A549 (cell line): ENCODE results near the gene SLC7A4. TPM values are rescaled to one million over a fixed set of nuclear protein-coding genes. Genes with fewer than 3 reads are reported as not detected.

Experiments
- ATAC-seq, 2 experiments: fragments of 200-7000 bp in 1 of 2; fragments of >200 bp in 1 of 2; cut with Nextera tagmentation in 1 of 2; cut with Tn5 transposase in 1 of 2; 3 replicates each; pipeline versions ENCODE4 v1.8.0 to v1.9.1; 2018 to 2020; ENCODE audit warnings: mild to moderate bottlenecking in 1 of 2, moderate library complexity in 1 of 2
- CTCF ChIA-PET: fragments of 300-600 bp; sonication (Branson Sonifier 250); formaldehyde crosslinking; extraction: SDS; loops from one replicate; lab custom pipeline; 2021; ENCODE audit warnings: antibody characterized with exemption, inconsistent platforms; lab: Yijun Ruan, JAX
- POLR2A ChIA-PET: fragments of 350-600 bp; formaldehyde crosslinking; extraction: SDS; loops from one replicate; lab custom pipeline; 2021; ENCODE audit warnings: antibody characterized with exemption, inconsistent platforms; lab: Yijun Ruan, JAX
- DNase-seq, 2 experiments: peaks; one replicate each; pipeline versions ENCODE4 v3.0.0 to v3.0.0-alpha.2; 2011 to 2016; ENCODE audit warnings: low read depth in 1 of 2, low spot score in 1 of 2
- FAIRE-seq: peaks from 2 replicates; lab custom pipeline; 2011; peaks lifted over from hg19 to GRCh38; lab: Jason Lieb, UNC
- H3K27ac ChIP-seq, 2 experiments: fragments of >200 bp; sonication (Bioruptor Twin); formaldehyde crosslinking; 3 replicates each; pipeline ENCODE4 v1.5.1; 2016 to 2017
- H3K4me1 ChIP-seq: fragments of >200 bp; sonication (Bioruptor Twin); formaldehyde crosslinking; 3 replicates; pipeline ENCODE4 v1.6.1; 2016
- H3K4me2 ChIP-seq: fragments of >200 bp; sonication (Bioruptor Twin); formaldehyde crosslinking; 3 replicates; pipeline ENCODE4 v1.6.1; 2016
- H3K4me3 ChIP-seq: fragments of >200 bp; sonication (Bioruptor Twin); formaldehyde crosslinking; 3 replicates; pipeline ENCODE4 v1.5.1; 2016
- H3K9me3 ChIP-seq: fragments of >200 bp; sonication (Bioruptor Twin); formaldehyde crosslinking; 3 replicates; pipeline ENCODE4 v1.6.1; 2016
- CBX2 ChIP-seq: fragments of 200-600 bp; sonication (generic); IDR thresholded peaks from 2 replicates; pipeline ENCODE4 v1.6.1; 2016; ENCODE audit warnings: low read depth, mild to moderate bottlenecking, borderline replicate concordance
- CBX8 ChIP-seq: fragments of 200-600 bp; sonication (generic); IDR thresholded peaks from 2 replicates; pipeline ENCODE4 v1.6.1; 2016
- CEBPB ChIP-seq, 2 experiments: fragments of >200 bp in 1 of 2; sonication (Bioruptor Twin) in 1 of 2; formaldehyde crosslinking in 1 of 2; IDR thresholded peaks; 2 replicates each; pipeline ENCODE4 v1.6.1; 2012 to 2016
- CHD4 ChIP-seq: fragments of 200-600 bp; sonication (generic); IDR thresholded peaks from 2 replicates; pipeline ENCODE4 v1.6.1; 2016; ENCODE audit warnings: antibody characterized with exemption, mild to moderate bottlenecking, borderline replicate concordance
- NFE2L2 ChIP-seq: fragments of 150-350 bp; conservative IDR thresholded peaks from 2 replicates; pipeline ENCODE4 v1.6.1; 2014; ENCODE audit warnings: low read length
- PBX3 ChIP-seq: IDR thresholded peaks from 2 replicates; pipeline ENCODE4 v1.6.1; 2012
- TP53 ChIP-seq: fragments of 250-450 bp; sonication (Bioruptor Pico); IDR thresholded peaks from 2 replicates; pipeline ENCODE4 v1.5.0; 2021; ENCODE audit warnings: mild to moderate bottlenecking, moderate library complexity
- WGBS: methylation state at CpG from one replicate; pipeline ENCODE4 v1.1.6; 2017; ENCODE audit errors: missing lambda C conversion rate; 5-methylcytosine and 5-hydroxymethylcytosine counted together
- polyA plus RNA-seq, 4 experiments: library from polyadenylated mRNA; depleted of rRNA in 3 of 4; stranded (reverse); fragments of >200 nt; fragmentation: RNase III in 1 of 4; extraction: RNeasy Plus Mini Kit Qiagen cat#74134 plus additional on column Dnase treatment in 1 of 4; gene quantifications; 2 replicates in 3 of 4; 3 replicates in 1 of 4; pipeline ENCODE4 v1.2.3, GENCODE V29; 2011 to 2017
- TF ChIP-seq, protein P1 (sequence below): IDR thresholded peaks from 2 replicates; pipeline ENCODE4 v1.6.1; 2012
- TF ChIP-seq, protein P2 (sequence below): fragments of 150-350 bp; IDR thresholded peaks from 2 replicates; pipeline ENCODE4 v1.6.1; 2014; ENCODE audit warnings: low read depth, mild to moderate bottlenecking, low read length
- TF ChIP-seq, protein P3 (sequence below): fragments of 450-650 bp; IDR thresholded peaks from 2 replicates; pipeline ENCODE4 v1.6.1; 2014; ENCODE audit warnings: antibody characterized with exemption

The SLC7A4 gene
- polyA plus RNA-seq, 2 of the 4 experiments (the other 2 are of a cell fraction) = not detected

DNA sequence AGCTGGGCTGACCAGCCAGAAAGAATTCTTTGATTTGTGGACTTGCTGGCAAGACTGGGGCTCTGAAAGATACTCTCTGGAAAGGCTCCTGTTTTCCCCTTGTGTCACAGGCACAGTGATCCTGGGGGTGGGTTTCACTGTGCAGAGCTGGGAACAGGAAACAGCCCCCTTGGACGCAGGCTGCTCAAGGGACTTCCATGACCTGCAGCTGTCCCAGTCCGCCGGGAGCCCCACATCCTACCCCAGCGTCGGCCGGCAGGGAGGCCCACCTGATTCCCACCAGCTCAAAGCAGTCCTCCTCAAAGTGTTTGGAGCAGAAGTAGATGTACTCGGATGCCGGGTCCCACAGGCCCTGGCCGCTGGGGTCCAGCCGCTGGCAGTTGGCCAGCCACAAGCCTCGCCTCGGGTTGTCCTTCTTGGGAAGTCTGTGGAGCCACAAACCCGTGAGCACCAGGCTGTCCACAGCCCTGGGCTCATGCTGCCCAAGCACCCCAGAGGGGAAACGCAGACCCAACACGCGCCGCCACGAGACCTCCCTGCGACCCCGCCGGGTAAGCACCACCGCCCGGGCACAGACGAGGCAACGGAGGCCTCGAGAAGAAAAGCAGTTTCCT lies 31.3 kb downstream of the SLC7A4 start:
- TF ChIP-seq, protein P1, sequence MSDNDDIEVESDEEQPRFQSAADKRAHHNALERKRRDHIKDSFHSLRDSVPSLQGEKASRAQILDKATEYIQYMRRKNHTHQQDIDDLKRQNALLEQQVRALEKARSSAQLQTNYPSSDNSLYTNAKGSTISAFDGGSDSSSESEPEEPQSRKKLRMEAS = no peak
- no peak for TF ChIP-seq CEBPB (IDR thresholded peaks at IDR 0.05)
- TF ChIP-seq, protein P2, sequence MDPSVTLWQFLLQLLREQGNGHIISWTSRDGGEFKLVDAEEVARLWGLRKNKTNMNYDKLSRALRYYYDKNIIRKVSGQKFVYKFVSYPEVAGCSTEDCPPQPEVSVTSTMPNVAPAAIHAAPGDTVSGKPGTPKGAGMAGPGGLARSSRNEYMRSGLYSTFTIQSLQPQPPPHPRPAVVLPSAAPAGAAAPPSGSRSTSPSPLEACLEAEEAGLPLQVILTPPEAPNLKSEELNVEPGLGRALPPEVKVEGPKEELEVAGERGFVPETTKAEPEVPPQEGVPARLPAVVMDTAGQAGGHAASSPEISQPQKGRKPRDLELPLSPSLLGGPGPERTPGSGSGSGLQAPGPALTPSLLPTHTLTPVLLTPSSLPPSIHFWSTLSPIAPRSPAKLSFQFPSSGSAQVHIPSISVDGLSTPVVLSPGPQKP = no peak
- no peak for TF ChIP-seq CBX2
- no peak for TF ChIP-seq TP53 (CRISPR knock-in tag)
- TF ChIP-seq, all 56 proteins: peak for 0
- Histone ChIP-seq H3K4me2 (peak overlapping the region; percentile 75), H3K4me3 (peak overlapping the region; percentile 90), H3K27ac (peak overlapping the region; percentile 99), H3K9me3 (no peaks in the 10 kb centered on the region), H3K4me1 (peaks cover 16% of the 10 kb centered on the region; the same call in 2 of the 3 replicates)
- DNase-seq (no peak), ATAC-seq (no peak; a peak in 3 of 6 replicates), FAIRE-seq (no peak)
- 20% methylated on average over 3 of the region's 26 CpGs for WGBS
- ChIA-PET POLR2A (interaction anchor here (0.7 to 2.5 kb wide), 2 partner anchors 19 to 36 kb away, joined by 3 to 22 read pairs; partner anchors contain the start of gene LZTR1), CTCF (interaction anchor here (1.1 kb wide), 1 partner anchor 40 kb away, joined by 3 read pairs; no protein-coding TSS in a partner anchor)

GRCh38 chr22:21000207-21000986 lies 32.0 kb downstream of the SLC7A4 start:
- Histone ChIP-seq H3K27ac (peak overlapping the region; percentile 99; a peak in 5 of 6 replicates), H3K4me2 (peak overlapping the region; percentile 75), H3K4me3 (peak overlapping the region; percentile 90), H3K9me3 (no peaks in the 10 kb centered on the region), H3K4me1 (peaks cover 16% of the 10 kb centered on the region; the same call in 2 of the 3 replicates)
- ATAC-seq (no peak), FAIRE-seq (no peak), DNase-seq (no peak)
- ChIA-PET POLR2A (interaction anchor here (0.7 to 2.5 kb wide), 3 partner anchors 18 to 37 kb away, joined by 3 to 22 read pairs (median 12); partner anchors contain the start of gene LZTR1), CTCF (interaction anchor here (1.1 to 1.8 kb wide), 3 partner anchors 19 to 115 kb away, joined by 3 to 8 read pairs (median 7); partner anchors contain the start of gene LZTR1)
- no peak for TF ChIP-seq NFE2L2
- no peak for TF ChIP-seq CBX8
- WGBS = 80% methylated on average over 15 of the region's 22 CpGs

DNA sequence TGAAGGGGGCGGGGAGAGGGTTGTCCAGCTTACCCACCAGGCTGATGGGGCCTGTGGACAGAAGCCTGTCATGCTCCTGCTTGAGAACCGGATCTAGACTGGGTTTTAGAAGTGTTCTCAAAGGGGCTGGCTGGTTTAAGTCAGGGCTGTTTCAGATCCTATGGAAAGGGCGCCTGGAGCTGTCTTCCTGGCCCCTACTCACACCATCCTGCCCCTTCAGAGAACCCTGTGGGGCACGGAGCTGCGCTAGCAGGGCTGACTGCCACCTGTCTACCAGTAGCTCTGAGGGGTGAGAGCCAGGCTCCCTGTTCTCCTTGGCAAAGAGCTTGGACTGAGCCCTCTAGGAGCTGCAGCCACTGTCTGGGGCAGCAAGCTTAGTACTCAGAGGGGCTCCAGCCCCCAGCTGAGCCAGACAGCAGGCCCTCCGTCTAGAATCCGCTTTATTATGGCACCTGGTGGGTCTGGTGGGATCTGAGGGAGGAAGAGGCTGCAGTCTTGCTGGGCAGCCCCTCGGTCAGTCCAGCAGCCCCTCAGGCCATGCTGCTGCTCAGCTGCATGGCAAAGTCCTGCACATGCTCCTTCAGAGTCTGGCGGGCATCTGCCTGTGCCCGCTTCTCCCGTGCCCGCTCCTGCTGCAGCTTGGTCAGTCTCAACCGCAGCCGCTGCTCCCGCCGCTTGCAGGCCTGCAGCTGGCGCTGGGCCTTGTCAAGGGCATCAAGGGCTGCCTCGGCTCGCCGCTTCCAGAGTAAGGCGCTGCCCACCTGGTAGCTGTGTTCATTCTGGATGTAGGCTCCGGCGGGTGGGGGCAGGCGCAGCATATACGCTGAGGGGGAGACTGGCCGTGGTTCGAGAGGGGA lies 32.8 kb downstream of the SLC7A4 start:
- ATAC-seq = no peak
- H3K4me2 ChIP-seq = 0 out of 3 replicates have a peak overlapping the region, but pooled peaks have one; percentile 75
- TF ChIP-seq CHD4 (no peak), PBX3 (no peak), CBX8 (no peak)
- TF ChIP-seq, protein P3, sequence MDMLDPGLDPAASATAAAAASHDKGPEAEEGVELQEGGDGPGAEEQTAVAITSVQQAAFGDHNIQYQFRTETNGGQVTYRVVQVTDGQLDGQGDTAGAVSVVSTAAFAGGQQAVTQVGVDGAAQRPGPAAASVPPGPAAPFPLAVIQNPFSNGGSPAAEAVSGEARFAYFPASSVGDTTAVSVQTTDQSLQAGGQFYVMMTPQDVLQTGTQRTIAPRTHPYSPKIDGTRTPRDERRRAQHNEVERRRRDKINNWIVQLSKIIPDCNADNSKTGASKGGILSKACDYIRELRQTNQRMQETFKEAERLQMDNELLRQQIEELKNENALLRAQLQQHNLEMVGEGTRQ = no peak
- TF ChIP-seq, all 56 proteins: peak for 0
- Histone ChIP-seq H3K9me3 (no peaks in the 10 kb centered on the region), H3K27ac (0 out of 6 replicates have a peak overlapping the region, but pooled peaks of 1 of the 2 experiments have one; percentile 7), H3K4me1 (peaks cover 16% of the 10 kb centered on the region; the same call in 2 of the 3 replicates), H3K4me3 (no peak overlapping the region)
- POLR2A ChIA-PET = interaction anchor here (1.1 to 1.9 kb wide), 3 partner anchors 17 to 195 kb away, joined by 3 to 12 read pairs (median 4); partner anchors contain the start of gene LZTR1
- FAIRE-seq (no peak), DNase-seq (no peak)
- CTCF ChIA-PET = interaction anchor here (1.1 to 1.8 kb wide), 3 partner anchors 18 to 114 kb away, joined by 3 to 8 read pairs (median 7); partner anchors contain the start of gene LZTR1
- WGBS = 82% methylated on average over 8 of the region's 27 CpGs
